GM18498 (cell line): ENCODE measurements around the gene ZXDA.

Experiments used
- ATAC-seq: cut with Tn5 transposase; IDR thresholded peaks from one replicate; pipeline ENCODE4 v1.9.1; 2021; ENCODE audit warnings: mild to moderate bottlenecking, moderate library complexity; ENCODE audit not compliant: unreplicated experiment

The ZXDA gene

GRCh38 chrX:57899064-57899463 lies 11.2 kb downstream of the ZXDA start:
- no peak for ATAC-seq

DNA sequence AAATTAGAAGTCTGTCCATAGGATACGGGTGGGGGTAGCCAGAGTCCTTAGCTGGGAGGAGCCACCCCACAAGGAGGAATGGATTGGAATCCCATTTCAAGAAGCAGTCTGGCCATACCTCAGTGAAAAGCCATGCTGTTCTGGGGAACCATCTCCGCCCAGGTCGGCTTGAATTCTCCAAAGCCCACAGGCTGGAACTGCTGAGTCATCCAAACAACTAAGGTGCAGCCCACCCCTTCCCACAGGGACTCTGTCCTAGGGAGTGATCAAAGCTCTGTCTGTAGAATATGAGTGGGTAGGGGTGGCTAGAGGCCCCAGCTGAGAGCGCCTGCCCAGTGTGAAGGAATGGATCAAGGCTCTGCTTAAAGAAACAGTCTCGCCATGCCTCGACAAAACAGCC lies 38.8 kb downstream of the ZXDA start:
- no peak for ATAC-seq
